ENCODE results near the gene ELF4. TPM values are rescaled to one million over a fixed set of nuclear protein-coding genes. Genes with fewer than 3 reads are reported as not detected.

ELF4 gene
- total RNA-seq, 4 donors from 2014 or later, result 8.2 to 11.7 (median 10.2) TPM

- 79 to 92% methylated on average over 5 of the region's 5 CpGs for WGBS, 2 donors
- H3K4me3 ChIP-seq, result no peak overlapping the region
- TF ChIP-seq CTCF (IDR thresholded peaks at IDR 0.05) (no peak), POLR2A (IDR thresholded peaks at IDR 0.05) (no peak), EP300 (IDR thresholded peaks at IDR 0.05) (no peak)
- H3K27ac ChIP-seq, result no peak overlapping the region
- no peaks in the 10 kb centered on the region for H3K4me1 ChIP-seq
- peaks cover 0 to 74% (median 0%) of the 10 kb centered on the region in 3 donors for H3K36me3 ChIP-seq
- H3K9me3 ChIP-seq, result no peaks in the 10 kb centered on the region
- no peaks in the 10 kb centered on the region for H3K27me3 ChIP-seq
- DNase-seq (ENCODE audit: low spot score in 2 of 2), result no peak
Observed at GRCh38 chrX:130136496-130136895, 26.2 kb upstream of the ELF4 start.

GRCh38 chrX:130130990-130131389 lies 20.7 kb upstream of the ELF4 start:
- no peaks in the 10 kb centered on the region for H3K27me3 ChIP-seq
- peaks cover 0 to 76% (median 0%) of the 10 kb centered on the region in 3 donors for H3K36me3 ChIP-seq
- no peaks in the 10 kb centered on the region for H3K4me1 ChIP-seq
- WGBS, 2 donors, result 67 to 80% methylated on average over 5 of the region's 5 CpGs
- no peak overlapping the region for H3K27ac ChIP-seq
- no peaks in the 10 kb centered on the region for H3K9me3 ChIP-seq
- DNase-seq (ENCODE audit: low spot score in 2 of 2), result no peak
- H3K4me3 ChIP-seq, result no peak overlapping the region
- no peak for TF ChIP-seq EP300 (IDR thresholded peaks at IDR 0.05)
- no peak for TF ChIP-seq POLR2A (IDR thresholded peaks at IDR 0.05)
- TF ChIP-seq CTCF (IDR thresholded peaks at IDR 0.05), result no peak

GRCh38 chrX:130125091-130125874 lies 15.0 kb upstream of the ELF4 start:
- 54 to 58% methylated on average over 13 of the region's 13 CpGs for WGBS, 2 donors
- Histone ChIP-seq H3K4me1 (peaks cover 0 to 11% (median 2%) of the 10 kb centered on the region in 4 donors), H3K27me3 (no peaks in the 10 kb centered on the region), H3K4me3 (no peak overlapping the region), H3K36me3 (peaks cover 0 to 37% (median 0%) of the 10 kb centered on the region in 3 donors), H3K9me3 (no peaks in the 10 kb centered on the region), H3K27ac (peak overlapping the region in 3 of 4 donors; percentile 34 to 76 (median 63))
- DNase-seq (ENCODE audit: low spot score in 2 of 2), result peak; percentile 28 to 50
- TF ChIP-seq EP300 (IDR thresholded peaks at IDR 0.05), result peak in 1 of 2 donors; percentile 49
- no peak for TF ChIP-seq CTCF (IDR thresholded peaks at IDR 0.05)

- 65 to 68% methylated on average over 4 of the region's 4 CpGs for WGBS, 2 donors
- no peak overlapping the region for H3K4me3 ChIP-seq
- no peaks in the 10 kb centered on the region for H3K27me3 ChIP-seq
- H3K9me3 ChIP-seq, result no peaks in the 10 kb centered on the region
- no peak for DNase-seq (ENCODE audit: low spot score in 2 of 2)
- peak overlapping the region in 1 of 4 donors; percentile 76 for H3K27ac ChIP-seq
- H3K4me1 ChIP-seq, result peaks cover 0 to 12% (median 2%) of the 10 kb centered on the region in 4 donors
- TF ChIP-seq POLR2A (IDR thresholded peaks at IDR 0.05) (no peak), CTCF (IDR thresholded peaks at IDR 0.05) (no peak), EP300 (IDR thresholded peaks at IDR 0.05) (no peak)
- peaks cover 0 to 30% (median 0%) of the 10 kb centered on the region in 3 donors for H3K36me3 ChIP-seq
Observed at GRCh38 chrX:130124577-130124976, 14.3 kb upstream of the ELF4 start.

GRCh38 chrX:130121505-130121800 lies 11.2 kb upstream of the ELF4 start:
- no peak for DNase-seq (ENCODE audit: low spot score in 2 of 2)
- TF ChIP-seq EP300 (IDR thresholded peaks at IDR 0.05) (no peak), POLR2A (IDR thresholded peaks at IDR 0.05) (no peak), CTCF (IDR thresholded peaks at IDR 0.05) (no peak)
- peak overlapping the region in 3 of 4 donors; percentile 63 to 85 (median 65) for H3K27ac ChIP-seq
- peaks cover 0 to 15% (median 2%) of the 10 kb centered on the region in 4 donors for H3K4me1 ChIP-seq
- peak overlapping the region in 3 of 4 donors; percentile 21 to 50 (median 39) for H3K4me3 ChIP-seq
- 5 to 74% methylated on average over 4 to 13 of the region's 13 CpGs for WGBS, 2 donors
- H3K36me3 ChIP-seq, result peaks cover 0 to 2% (median 0%) of the 10 kb centered on the region in 3 donors
- H3K9me3 ChIP-seq, result no peaks in the 10 kb centered on the region
- H3K27me3 ChIP-seq, result no peaks in the 10 kb centered on the region
